Measurements from ENCODE around the gene FCN2. TPM values are rescaled to one million over a fixed set of nuclear protein-coding genes. Genes with fewer than 3 reads are reported as not detected.
A peak's percentile ranks its signal among the peaks of the same experiment; 100 is the strongest.

The FCN2 gene
- total RNA-seq, 1 experiment from 2014 or later, result not detected

GRCh38 chr9:134879664-134880483 lies 736 bp upstream of the FCN2 start:
- Histone ChIP-seq H3K4me3 (no peak overlapping the region), H3K36me3 (no peaks in the 10 kb centered on the region), H3K27me3 (0 out of 2 replicates have a peak, but pooled peaks cover 4% of the 10 kb centered on the region), H3K9me3 (no peaks in the 10 kb centered on the region)
- DNase-seq, result no peak

GRCh38 chr9:134881313-134881670 lies 682 bp downstream of the FCN2 start:
- DNase-seq, result no peak
- Histone ChIP-seq H3K9me3 (no peaks in the 10 kb centered on the region), H3K27me3 (0 out of 2 replicates have a peak, but pooled peaks cover 4% of the 10 kb centered on the region), H3K4me3 (no peak overlapping the region), H3K36me3 (no peaks in the 10 kb centered on the region)

GRCh38 chr9:134882204-134882785 lies 1.7 kb downstream of the FCN2 start:
- Histone ChIP-seq H3K9me3 (no peaks in the 10 kb centered on the region), H3K36me3 (no peaks in the 10 kb centered on the region), H3K27me3 (no peaks in the 10 kb centered on the region), H3K4me3 (no peak overlapping the region)
- no peak for DNase-seq

- H3K36me3 ChIP-seq, result no peaks in the 10 kb centered on the region
- no peak for DNase-seq
- no peaks in the 10 kb centered on the region for H3K27me3 ChIP-seq
- H3K9me3 ChIP-seq, result no peaks in the 10 kb centered on the region
- H3K4me3 ChIP-seq, result no peak overlapping the region
Measured at GRCh38 chr9:134883040-134883782, 2.6 kb downstream of the FCN2 start.

GRCh38 chr9:134884492-134884891 lies 3.9 kb downstream of the FCN2 start:
- no peak for DNase-seq
- H3K9me3 ChIP-seq, result no peaks in the 10 kb centered on the region
- H3K27me3 ChIP-seq, result no peaks in the 10 kb centered on the region
- H3K4me3 ChIP-seq, result no peak overlapping the region
- H3K36me3 ChIP-seq, result no peaks in the 10 kb centered on the region

GRCh38 chr9:134885001-134885678 lies 4.5 kb downstream of the FCN2 start:
- DNase-seq, result no peak
- H3K4me3 ChIP-seq, result no peak overlapping the region
- H3K27me3 ChIP-seq, result no peaks in the 10 kb centered on the region
- H3K9me3 ChIP-seq, result no peaks in the 10 kb centered on the region
- no peaks in the 10 kb centered on the region for H3K36me3 ChIP-seq

- DNase-seq, result no peak
- no peaks in the 10 kb centered on the region for H3K27me3 ChIP-seq
- H3K36me3 ChIP-seq, result no peaks in the 10 kb centered on the region
- H3K4me3 ChIP-seq, result no peak overlapping the region
- no peaks in the 10 kb centered on the region for H3K9me3 ChIP-seq
Measured at GRCh38 chr9:134885679-134886412, 5.2 kb downstream of the FCN2 start.

GRCh38 chr9:134886413-134886913 lies 5.9 kb downstream of the FCN2 start:
- Histone ChIP-seq H3K27me3 (no peaks in the 10 kb centered on the region), H3K36me3 (no peaks in the 10 kb centered on the region), H3K9me3 (no peaks in the 10 kb centered on the region), H3K4me3 (no peak overlapping the region)
- DNase-seq, result no peak

GRCh38 chr9:134887219-134887618 lies 6.6 kb downstream of the FCN2 start:
- H3K4me3 ChIP-seq, result no peak overlapping the region
- DNase-seq, result no peak
- no peaks in the 10 kb centered on the region for H3K27me3 ChIP-seq
- H3K36me3 ChIP-seq, result no peaks in the 10 kb centered on the region
- H3K9me3 ChIP-seq, result no peaks in the 10 kb centered on the region

- H3K9me3 ChIP-seq, result no peaks in the 10 kb centered on the region
Measured at GRCh38 chr9:134887686-134888602, 7.3 kb downstream of the FCN2 start.

GRCh38 chr9:134888603-134889190 lies 8.1 kb downstream of the FCN2 start:
- H3K36me3 ChIP-seq, result no peaks in the 10 kb centered on the region
- DNase-seq, result no peak
- no peaks in the 10 kb centered on the region for H3K27me3 ChIP-seq
- H3K4me3 ChIP-seq, result no peak overlapping the region
- H3K9me3 ChIP-seq, result no peaks in the 10 kb centered on the region

More at GRCh38 chr9:134887686-134888602, 7.3 kb downstream of the FCN2 start:
- H3K36me3 ChIP-seq, result no peaks in the 10 kb centered on the region
- no peak overlapping the region for H3K4me3 ChIP-seq
- no peaks in the 10 kb centered on the region for H3K27me3 ChIP-seq
- no peak for DNase-seq

- peaks cover 6% of the 10 kb centered on the region for H3K9me3 ChIP-seq
- DNase-seq, result no peak
Measured at GRCh38 chr9:134889386-134890154, 9.0 kb downstream of the FCN2 start.

GRCh38 chr9:134890155-134890495 lies 9.5 kb downstream of the FCN2 start:
- Histone ChIP-seq H3K27me3 (no peaks in the 10 kb centered on the region), H3K36me3 (no peaks in the 10 kb centered on the region), H3K4me3 (no peak overlapping the region), H3K9me3 (peaks cover 11% of the 10 kb centered on the region)
- no peak for DNase-seq

More at GRCh38 chr9:134889386-134890154, 9.0 kb downstream of the FCN2 start:
- no peak overlapping the region for H3K4me3 ChIP-seq
- no peaks in the 10 kb centered on the region for H3K36me3 ChIP-seq
- H3K27me3 ChIP-seq, result no peaks in the 10 kb centered on the region

GRCh38 chr9:134891053-134891452 lies 10.4 kb downstream of the FCN2 start:
- H3K27me3 ChIP-seq, result no peaks in the 10 kb centered on the region
- H3K36me3 ChIP-seq, result no peaks in the 10 kb centered on the region
- peaks cover 11% of the 10 kb centered on the region for H3K9me3 ChIP-seq
- H3K4me3 ChIP-seq, result no peak overlapping the region
- DNase-seq, result peak; percentile 24

Measured in MG63 (cell line).